GM18909 (cell line): ENCODE data around the gene TSHZ1.

ENCODE experiments used
- ATAC-seq: cut with Tn5 transposase; IDR thresholded peaks from one replicate; pipeline ENCODE4 v1.9.1; 2021; ENCODE audit warnings: mild to moderate bottlenecking; ENCODE audit not compliant: unreplicated experiment, poor library complexity

Gene TSHZ1, protein sequence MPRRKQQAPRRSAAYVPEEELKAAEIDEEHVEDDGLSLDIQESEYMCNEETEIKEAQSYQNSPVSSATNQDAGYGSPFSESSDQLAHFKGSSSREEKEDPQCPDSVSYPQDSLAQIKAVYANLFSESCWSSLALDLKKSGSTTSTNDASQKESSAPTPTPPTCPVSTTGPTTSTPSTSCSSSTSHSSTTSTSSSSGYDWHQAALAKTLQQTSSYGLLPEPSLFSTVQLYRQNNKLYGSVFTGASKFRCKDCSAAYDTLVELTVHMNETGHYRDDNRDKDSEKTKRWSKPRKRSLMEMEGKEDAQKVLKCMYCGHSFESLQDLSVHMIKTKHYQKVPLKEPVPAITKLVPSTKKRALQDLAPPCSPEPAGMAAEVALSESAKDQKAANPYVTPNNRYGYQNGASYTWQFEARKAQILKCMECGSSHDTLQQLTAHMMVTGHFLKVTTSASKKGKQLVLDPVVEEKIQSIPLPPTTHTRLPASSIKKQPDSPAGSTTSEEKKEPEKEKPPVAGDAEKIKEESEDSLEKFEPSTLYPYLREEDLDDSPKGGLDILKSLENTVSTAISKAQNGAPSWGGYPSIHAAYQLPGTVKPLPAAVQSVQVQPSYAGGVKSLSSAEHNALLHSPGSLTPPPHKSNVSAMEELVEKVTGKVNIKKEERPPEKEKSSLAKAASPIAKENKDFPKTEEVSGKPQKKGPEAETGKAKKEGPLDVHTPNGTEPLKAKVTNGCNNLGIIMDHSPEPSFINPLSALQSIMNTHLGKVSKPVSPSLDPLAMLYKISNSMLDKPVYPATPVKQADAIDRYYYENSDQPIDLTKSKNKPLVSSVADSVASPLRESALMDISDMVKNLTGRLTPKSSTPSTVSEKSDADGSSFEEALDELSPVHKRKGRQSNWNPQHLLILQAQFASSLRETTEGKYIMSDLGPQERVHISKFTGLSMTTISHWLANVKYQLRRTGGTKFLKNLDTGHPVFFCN (N-terminal part only)

GRCh38 chr18:75210274-75211001, at the start of gene TSHZ1:
Gene TSHZ1 (plus strand): TSS chr18:75210797. CDS start chr18:75211877, 1,080 bp downstream.
- ATAC-seq, result peak; percentile 34

GRCh38 chr18:75161256-75162028, 49.2 kb upstream of the TSHZ1 start:
- ATAC-seq, result no peak

DNA sequence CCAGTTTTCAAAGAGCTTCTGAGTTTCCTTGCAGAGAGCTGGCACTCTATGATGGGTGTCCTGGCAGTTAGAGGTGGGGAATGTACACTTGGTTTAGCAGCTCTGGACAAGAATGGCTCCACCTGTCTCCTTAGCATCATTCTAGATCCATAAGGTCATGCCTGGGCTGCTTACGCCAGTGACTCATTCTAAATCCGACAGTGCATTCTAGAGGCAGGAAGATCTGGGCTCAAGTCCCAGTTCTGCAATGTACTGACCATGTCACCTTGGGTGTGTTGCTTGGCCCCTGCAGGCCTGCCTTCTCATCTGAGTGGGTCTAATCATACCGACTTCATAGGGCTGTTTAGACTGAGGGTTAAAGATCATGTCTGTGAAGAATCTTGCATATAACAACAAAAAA, 48.1 kb upstream of the TSHZ1 start:
- no peak for ATAC-seq

- ATAC-seq, result no peak
Observed at GRCh38 chr18:75162978-75163377, 47.6 kb upstream of the TSHZ1 start.

- no peak for ATAC-seq
Observed at GRCh38 chr18:75163736-75164135, 46.9 kb upstream of the TSHZ1 start.

GRCh38 chr18:75164479-75164878, 46.1 kb upstream of the TSHZ1 start:
- ATAC-seq, result no peak

- ATAC-seq, result no peak
Observed at GRCh38 chr18:75165926-75166325, 44.7 kb upstream of the TSHZ1 start.

DNA sequence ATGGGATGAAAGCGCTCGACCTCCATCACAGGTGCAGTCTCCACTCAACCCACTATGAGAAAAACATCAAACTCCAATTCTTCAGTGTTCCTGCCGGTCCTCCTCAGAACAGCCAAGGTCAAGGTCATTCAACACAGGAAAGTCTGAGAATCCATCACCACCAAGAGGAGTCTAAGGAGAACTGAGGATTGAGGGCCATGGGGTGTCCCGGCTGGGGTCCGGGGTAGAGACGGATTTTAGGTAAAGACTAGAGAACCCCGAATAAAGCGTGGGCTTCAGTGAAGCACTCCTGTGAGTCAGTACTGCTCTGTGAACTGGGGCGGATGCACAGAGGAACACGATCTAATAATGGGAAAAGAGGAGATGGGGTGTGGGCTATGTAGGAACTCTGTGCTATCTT, 43.5 kb upstream of the TSHZ1 start:
- no peak for ATAC-seq

DNA sequence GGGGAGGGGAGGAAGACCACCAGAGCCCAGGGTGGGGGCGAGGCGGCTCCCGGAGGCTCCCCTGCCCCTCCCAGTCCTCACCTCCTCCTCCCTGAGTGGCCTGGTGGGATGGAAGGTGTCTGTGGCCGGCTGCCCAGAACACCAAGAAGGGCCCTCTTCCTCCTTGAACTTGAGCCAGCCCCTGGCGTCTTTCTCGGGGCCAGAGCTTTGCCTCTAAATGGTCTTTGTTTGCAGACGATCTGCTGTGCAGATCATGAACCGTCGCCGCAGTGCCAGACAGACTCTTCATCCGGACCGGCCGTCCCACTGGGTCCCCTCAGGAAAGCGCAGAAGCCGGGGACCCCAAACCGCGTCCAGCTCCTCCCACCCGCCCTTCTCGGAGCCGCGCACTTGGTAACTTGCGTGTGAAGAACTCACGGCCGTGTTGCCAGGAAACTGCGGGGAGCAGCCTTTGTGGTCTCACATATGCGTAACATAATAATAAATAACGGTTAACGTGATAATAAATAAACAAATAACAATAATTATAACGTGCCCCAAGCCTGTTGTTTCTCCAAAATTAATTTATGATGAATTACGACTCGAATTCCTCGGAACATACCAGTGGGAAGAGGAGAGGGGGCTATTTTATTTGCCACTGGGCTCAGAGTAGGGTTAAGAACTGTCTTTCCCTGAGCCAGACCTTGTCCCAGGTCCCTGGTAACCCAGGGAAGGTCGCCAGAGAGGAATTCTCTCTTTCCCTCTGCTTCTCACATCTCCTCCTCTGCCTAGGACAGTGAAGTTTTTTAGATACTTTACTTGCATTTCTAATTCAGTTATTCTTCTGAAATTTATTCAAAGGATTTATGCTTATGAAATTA, 42.6 kb upstream of the TSHZ1 start:
- ATAC-seq, result no peak

DNA sequence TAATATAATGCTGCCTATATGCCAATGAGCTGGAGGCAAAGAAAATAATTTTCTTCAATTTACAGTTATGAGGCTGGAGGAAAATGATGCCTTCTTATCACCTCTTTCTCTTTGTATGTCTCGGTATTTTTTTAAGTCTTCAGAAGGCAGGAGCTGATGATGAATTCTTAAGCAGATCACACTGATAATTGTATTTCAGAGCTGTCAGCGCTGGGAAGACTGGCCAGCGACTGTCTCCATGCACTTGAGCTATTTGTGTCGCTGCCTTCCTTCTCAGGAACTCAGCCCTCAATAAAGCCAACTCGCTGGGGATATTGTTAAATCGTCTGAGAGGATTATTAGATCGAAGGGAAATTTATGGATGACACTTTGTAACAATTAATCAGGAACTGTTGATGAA, 42.0 kb upstream of the TSHZ1 start:
- ATAC-seq, result no peak

GRCh38 chr18:75169411-75169810, 41.2 kb upstream of the TSHZ1 start:
- no peak for ATAC-seq

DNA sequence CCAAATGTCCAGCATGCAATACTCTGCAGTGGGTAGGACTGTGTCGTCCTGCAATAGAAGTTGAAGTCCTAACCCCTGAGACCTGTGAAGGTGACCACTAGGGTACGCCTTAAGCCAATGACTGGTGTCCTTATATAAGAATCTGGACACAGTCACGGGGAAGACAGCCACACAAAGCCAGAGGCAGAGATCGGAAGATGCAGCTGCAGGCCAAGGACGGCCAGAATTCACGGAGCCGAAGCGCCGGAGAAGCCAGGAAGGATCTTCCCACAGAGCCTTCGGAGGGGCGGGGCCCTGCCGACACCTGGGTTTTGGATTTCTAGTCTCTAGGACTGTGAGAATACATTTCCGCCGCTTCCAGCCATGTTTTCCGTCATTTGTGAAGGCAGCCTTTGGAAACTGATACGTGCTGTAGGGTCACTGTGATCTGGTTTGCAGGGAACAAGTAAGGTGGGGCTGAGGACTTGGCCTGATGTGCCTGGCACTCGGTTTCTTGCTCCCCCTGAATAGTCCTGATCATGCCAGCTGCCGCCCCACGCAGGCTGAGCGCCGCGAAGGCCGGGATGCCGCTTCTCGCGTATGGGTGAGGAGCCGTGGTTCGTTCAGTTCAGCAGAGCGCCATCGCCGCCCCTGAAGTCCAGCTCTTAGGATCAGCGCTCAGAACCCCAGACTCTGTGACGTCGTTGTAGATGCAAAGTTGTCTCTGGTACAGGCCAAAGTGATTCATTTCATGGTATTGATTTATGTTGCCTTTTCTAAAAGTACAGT, 40.4 kb upstream of the TSHZ1 start:
- ATAC-seq, result no peak

- ATAC-seq, result no peak
Observed at GRCh38 chr18:75170916-75171315, 39.7 kb upstream of the TSHZ1 start.

GRCh38 chr18:75172299-75173124, 38.1 kb upstream of the TSHZ1 start:
- peak; percentile 27 for ATAC-seq

DNA sequence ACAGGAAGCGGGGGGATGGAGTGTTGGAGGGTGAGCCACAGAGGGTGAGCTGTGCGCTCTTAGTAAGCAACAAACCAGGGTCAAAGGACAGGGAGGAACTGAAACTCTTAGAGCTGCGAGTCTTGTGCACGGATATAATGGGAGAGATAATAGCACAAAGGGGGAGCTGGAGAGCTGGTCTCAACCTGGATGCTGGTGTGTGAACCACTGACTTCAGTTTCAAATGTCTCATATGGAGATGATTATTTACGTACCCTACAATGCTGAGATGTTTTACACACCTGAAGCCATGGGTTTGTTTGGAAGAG, 37.5 kb upstream of the TSHZ1 start:
- ATAC-seq, result peak; percentile 100

- ATAC-seq, result no peak
Observed at GRCh38 chr18:75173738-75174137, 36.9 kb upstream of the TSHZ1 start.

DNA sequence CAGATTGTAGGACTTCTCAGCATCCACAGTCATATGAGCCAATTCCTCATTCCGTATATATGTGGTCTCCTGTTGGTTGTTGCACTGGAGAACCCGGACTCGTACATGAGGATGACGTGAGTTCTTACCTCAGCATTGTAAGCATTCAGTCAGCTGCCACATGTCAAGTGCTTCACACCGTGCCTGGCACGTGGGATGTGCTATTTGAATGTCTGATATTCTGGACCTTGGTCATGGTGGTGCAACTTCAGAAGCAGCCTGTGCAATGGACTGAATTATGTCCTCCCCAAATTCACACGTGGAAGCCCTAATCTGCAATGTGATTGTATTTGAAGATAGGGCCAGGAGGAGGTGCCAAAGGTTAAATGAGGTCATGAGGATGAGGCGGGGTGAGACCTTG, 33.7 kb upstream of the TSHZ1 start:
- no peak for ATAC-seq

GRCh38 chr18:75178376-75178775, 32.2 kb upstream of the TSHZ1 start:
- no peak for ATAC-seq
